WTC11 (cell line): ENCODE results near the gene NEK4.

Source experiments
- CREM ChIP-seq: sonication (generic); formaldehyde crosslinking; IDR thresholded peaks from 2 replicates; pipeline ENCODE4 v1.8.1; 2022; ENCODE audit warnings: mild to moderate bottlenecking, missing genetic modification reagents, moderate library complexity
- CTCF ChIP-seq: fragments of 200-600 bp; IDR thresholded peaks from 2 replicates; pipeline ENCODE4 v1.8.0; 2022; ENCODE audit warnings: antibody characterized with exemption
- E2F4 ChIP-seq: sonication (generic); formaldehyde crosslinking; IDR thresholded peaks from 2 replicates; pipeline ENCODE4 v1.8.1; 2022; ENCODE audit warnings: low read depth, mild to moderate bottlenecking, moderate library complexity, missing genetic modification reagents, borderline replicate concordance
- FOXP1 ChIP-seq: sonication (generic); formaldehyde crosslinking; IDR thresholded peaks from 2 replicates; pipeline ENCODE4 v1.8.0; 2022; ENCODE audit warnings: missing genetic modification reagents, mild to moderate bottlenecking, moderate library complexity, borderline replicate concordance
- MLX ChIP-seq: sonication (generic); formaldehyde crosslinking; IDR thresholded peaks from 2 replicates; pipeline ENCODE4 v1.8.1; 2023; ENCODE audit warnings: mild to moderate bottlenecking, missing genetic modification reagents, moderate library complexity
- NR2C2 ChIP-seq: sonication (generic); formaldehyde crosslinking; IDR thresholded peaks from 2 replicates; pipeline ENCODE4 v1.8.0; 2022; ENCODE audit warnings: mild to moderate bottlenecking, missing genetic modification reagents
- NR3C1 ChIP-seq: sonication (generic); formaldehyde crosslinking; conservative IDR thresholded peaks from 2 replicates; pipeline ENCODE4 v1.8.1; 2023; ENCODE audit warnings: low read depth, mild to moderate bottlenecking, missing genetic modification reagents
- OVOL2 ChIP-seq: fragments of 250-450 bp; sonication (Bioruptor Pico); IDR thresholded peaks from 2 replicates; pipeline ENCODE4 v1.9.0; 2021; ENCODE audit warnings: mild to moderate bottlenecking, borderline replicate concordance
- RELA ChIP-seq: sonication (generic); formaldehyde crosslinking; IDR thresholded peaks from 2 replicates; pipeline ENCODE4 v1.8.1; 2022; ENCODE audit warnings: missing genetic modification reagents, mild to moderate bottlenecking, borderline replicate concordance
- SOX15 ChIP-seq: fragments of 250-450 bp; sonication (Bioruptor Pico); IDR thresholded peaks from 2 replicates; pipeline ENCODE4 v1.9.0; 2021; ENCODE audit warnings: mild to moderate bottlenecking
- SP1 ChIP-seq: sonication (generic); formaldehyde crosslinking; conservative IDR thresholded peaks from 2 replicates; pipeline ENCODE4 v1.8.1; 2022; ENCODE audit warnings: missing genetic modification reagents
- TF ChIP-seq, protein P1 (sequence below): sonication (generic); formaldehyde crosslinking; IDR thresholded peaks from 2 replicates; pipeline ENCODE4 v1.8.1; 2023; ENCODE audit warnings: mild to moderate bottlenecking, moderate library complexity, missing genetic modification reagents
- TF ChIP-seq, protein P2 (sequence below): sonication (generic); formaldehyde crosslinking; IDR thresholded peaks from 2 replicates; pipeline ENCODE4 v1.8.0; 2022; ENCODE audit warnings: mild to moderate bottlenecking, missing genetic modification reagents

DNA sequence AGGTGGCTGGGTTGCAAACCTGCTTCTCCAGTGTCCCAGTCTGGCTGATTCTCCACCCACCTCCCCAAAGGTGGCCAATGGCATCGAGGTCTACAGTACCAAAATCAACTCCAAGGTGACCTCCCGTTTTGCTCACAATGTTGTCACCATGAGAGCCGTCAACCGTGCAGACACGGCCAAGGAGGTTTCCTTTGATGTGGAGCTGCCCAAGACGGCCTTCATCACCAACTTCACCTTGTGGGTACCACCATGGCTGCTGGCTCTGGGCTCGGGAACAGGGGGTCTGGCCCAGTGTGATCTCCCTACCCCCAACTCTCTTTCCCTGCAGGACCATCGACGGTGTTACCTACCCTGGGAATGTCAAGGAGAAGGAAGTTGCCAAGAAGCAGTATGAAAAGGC lies 25.7 kb upstream of the NEK4 start:
- TF ChIP-seq, protein P1, sequence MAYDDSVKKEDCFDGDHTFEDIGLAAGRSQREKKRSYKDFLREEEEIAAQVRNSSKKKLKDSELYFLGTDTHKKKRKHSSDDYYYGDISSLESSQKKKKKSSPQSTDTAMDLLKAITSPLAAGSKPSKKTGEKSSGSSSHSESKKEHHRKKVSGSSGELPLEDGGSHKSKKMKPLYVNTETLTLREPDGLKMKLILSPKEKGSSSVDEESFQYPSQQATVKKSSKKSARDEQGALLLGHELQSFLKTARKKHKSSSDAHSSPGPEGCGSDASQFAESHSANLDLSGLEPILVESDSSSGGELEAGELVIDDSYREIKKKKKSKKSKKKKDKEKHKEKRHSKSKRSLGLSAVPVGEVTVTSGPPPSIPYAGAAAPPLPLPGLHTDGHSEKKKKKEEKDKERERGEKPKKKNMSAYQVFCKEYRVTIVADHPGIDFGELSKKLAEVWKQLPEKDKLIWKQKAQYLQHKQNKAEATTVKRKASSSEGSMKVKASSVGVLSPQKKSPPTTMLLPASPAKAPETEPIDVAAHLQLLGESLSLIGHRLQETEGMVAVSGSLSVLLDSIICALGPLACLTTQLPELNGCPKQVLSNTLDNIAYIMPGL (CRISPR knock-in tag): no peak
- TF ChIP-seq SP1 (CRISPR knock-in tag): no peak
- TF ChIP-seq E2F4: no peak
- no peak for TF ChIP-seq MLX (CRISPR knock-in tag)
- no peak for TF ChIP-seq CTCF
- no peak for TF ChIP-seq NR3C1
- TF ChIP-seq, protein P2, sequence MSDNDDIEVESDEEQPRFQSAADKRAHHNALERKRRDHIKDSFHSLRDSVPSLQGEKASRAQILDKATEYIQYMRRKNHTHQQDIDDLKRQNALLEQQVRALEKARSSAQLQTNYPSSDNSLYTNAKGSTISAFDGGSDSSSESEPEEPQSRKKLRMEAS (CRISPR knock-in tag): no peak
- no peak for TF ChIP-seq CREM (CRISPR knock-in tag)
- no peak for TF ChIP-seq SOX15 (CRISPR knock-in tag)
- no peak for TF ChIP-seq OVOL2 (CRISPR knock-in tag)
- TF ChIP-seq RELA (CRISPR knock-in tag): no peak
- TF ChIP-seq FOXP1 (CRISPR knock-in tag): no peak
- TF ChIP-seq NR2C2 (CRISPR knock-in tag): no peak
